GM21717 (cell line): ENCODE data around the gene QRICH2.
"Not testable (repeated sequence)": the region's sequence is repeated elsewhere in the genome, so short reads cannot be mapped to it uniquely, and the experiment has no call there.

ENCODE experiments used
- ATAC-seq: cut with Tn5 transposase; IDR thresholded peaks from one replicate; pipeline ENCODE4 v1.9.1; 2021; ENCODE audit warnings: mild to moderate bottlenecking, moderate library complexity; ENCODE audit not compliant: unreplicated experiment

Gene QRICH2

DNA sequence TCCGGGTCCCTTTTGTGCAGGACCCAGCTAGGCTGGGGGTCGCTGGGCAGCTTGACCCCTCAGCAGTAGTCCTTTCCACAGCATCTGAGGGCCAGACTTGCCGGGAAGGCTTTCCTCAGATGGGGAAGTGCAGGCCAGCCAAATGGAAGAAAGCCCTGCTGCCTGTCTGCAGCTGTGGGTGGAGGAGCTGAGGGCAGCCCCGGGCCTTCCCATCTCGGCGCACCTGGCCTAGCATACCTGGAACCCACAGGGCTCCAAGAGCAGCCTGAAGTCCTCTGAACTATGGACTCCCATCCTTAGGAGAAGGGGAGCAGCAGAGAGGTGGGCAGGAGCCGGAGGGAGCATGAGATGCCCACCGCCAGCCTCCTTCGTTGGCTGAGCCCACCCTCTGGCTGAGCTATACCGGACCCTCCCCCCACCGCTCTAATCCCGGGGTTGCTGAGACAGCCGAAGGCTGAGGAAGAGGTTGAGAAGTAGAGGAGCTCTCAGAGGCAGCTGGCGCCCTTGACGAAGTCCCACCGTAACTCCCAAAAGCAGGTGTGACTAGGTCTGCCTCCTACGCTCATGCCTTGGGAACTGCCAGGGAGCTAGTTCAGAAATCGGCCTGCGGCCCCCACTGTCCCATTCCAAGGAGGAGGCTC is 29.7 kb downstream of the QRICH2 start:
- ATAC-seq = no peak

DNA sequence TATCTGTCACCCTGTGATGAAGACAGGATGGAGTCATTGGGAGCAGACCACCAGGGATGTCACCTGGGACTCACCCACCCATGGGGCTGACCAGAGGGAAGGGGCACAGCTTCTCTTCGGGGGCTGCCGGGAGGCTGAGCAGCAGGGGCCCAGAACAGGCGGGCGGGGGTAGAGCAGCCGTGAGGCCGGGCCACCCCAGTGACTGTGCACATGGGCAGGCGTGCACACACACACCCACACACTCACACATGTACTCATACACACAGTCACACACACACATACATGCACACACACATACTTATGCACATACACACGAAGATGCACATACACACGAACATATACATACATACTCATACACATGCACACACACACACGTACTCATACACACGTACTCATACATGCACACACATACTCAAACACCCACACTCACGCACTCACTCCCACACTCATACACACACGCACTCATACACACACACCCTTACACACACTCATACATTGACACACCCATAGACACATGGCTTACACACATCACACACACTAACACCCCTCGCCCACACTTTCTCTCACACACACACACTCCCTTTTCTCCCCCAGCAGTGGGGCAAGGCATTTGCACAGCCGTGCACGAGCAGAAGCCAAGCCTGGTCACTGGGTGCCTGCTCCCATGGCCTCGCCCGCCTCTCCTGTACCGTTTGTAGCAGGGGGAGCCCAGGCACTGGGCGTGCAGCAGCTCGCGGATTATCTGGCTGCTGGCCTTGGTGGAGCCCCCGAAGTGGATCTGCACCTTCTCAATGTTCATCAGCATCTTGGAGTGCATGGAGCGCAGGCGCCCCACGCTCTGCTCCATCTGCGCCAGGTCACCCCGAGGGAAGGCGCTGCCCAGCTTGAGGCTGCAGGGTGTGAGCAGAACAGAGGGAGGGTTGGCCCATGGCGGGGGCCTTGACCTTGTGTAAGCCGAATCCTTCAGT is 30.5 kb downstream of the QRICH2 start:
- ATAC-seq = no peak

DNA sequence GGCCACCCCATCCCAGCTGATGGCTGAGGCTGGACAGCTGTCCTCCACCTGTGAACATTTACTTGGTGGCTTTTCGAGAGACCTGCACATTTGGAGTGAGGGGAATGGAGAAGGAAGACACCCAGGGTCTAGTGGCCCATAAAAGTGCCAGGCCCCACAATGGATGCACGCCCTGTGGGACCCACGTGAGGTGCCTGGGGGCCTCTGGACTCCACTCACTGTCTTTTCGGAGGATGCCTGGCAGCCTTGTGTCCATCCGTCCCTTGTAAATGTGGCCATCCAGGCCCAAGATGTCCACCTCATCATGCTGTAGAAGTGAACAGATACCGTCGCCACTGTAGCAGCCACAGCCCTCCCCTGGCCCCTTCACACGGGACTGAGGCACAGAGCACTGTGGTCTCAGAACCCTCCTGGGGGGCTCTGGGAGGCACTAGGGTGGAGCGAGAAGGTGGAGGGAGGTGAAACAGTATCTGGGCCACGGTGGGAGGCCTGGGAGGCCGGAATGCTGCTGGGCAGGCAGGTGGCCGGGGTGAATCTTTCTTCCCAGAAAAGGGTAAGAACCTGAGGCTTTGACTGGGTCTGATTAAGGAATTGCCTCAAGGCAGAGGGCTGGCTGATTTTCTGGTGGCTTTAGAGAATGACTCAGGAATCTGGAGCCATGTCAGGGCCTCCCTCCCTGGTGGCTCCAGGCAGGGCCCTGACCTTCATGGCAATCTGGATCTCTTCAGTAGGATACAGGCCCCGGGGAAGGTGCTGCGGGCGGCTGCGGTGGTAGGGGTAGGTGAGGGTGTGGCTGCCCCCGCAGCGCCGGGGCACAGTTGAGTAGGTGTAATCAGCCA is 31.4 kb downstream of the QRICH2 start:
- ATAC-seq = no peak

DNA sequence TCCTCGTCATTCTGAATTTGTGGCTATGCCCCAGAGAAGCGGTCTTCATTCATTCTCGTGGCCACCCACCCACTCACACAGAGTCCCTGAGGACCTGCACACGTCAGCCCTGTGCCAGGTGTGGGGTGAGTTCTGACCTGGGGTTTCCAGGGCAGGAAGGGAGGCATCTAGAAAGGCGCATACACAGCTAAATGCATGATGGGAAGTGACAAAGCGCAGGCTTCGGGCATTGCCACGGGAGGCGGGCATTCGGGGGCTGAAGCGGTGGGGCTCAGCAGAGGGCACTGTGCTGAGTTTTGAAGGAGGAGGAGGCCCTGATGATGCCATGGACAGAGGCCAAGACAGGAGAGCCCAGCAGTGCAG is 32.0 kb downstream of the QRICH2 start:
- no peak for ATAC-seq

DNA sequence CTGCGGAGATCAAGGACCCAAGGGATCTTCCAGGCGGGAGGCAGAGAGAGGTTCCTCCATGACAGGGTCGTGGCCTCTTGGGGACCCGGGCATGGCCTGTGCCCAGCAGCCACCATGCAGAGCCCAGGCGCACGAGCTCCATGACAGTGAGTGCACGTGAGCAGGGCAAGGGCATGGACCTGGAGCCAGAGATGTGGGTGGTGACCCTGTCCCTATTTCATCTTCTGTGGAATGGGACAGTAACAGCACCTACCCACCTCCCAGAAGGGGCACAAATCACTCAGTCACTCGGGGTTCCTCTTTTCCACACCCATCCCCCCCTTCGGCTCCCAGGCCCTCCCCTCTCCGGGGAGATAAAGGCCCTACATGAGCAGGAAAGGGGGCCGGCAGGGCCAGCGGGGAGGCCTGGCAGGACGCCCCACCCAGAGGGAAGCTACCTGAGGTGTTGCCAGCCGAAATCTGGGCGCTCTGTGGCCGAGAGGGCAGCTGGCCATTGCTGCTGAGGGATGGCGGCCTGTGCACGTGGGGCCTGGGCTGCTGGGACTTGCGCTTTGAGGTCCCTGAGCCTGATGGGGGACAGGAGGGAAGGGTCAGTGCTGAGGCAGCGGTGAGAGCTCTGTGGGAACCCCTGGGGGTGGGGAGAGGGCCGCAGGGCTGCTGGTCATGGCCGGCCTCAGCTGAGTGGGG is 32.6 kb downstream of the QRICH2 start:
- ATAC-seq = no peak

DNA sequence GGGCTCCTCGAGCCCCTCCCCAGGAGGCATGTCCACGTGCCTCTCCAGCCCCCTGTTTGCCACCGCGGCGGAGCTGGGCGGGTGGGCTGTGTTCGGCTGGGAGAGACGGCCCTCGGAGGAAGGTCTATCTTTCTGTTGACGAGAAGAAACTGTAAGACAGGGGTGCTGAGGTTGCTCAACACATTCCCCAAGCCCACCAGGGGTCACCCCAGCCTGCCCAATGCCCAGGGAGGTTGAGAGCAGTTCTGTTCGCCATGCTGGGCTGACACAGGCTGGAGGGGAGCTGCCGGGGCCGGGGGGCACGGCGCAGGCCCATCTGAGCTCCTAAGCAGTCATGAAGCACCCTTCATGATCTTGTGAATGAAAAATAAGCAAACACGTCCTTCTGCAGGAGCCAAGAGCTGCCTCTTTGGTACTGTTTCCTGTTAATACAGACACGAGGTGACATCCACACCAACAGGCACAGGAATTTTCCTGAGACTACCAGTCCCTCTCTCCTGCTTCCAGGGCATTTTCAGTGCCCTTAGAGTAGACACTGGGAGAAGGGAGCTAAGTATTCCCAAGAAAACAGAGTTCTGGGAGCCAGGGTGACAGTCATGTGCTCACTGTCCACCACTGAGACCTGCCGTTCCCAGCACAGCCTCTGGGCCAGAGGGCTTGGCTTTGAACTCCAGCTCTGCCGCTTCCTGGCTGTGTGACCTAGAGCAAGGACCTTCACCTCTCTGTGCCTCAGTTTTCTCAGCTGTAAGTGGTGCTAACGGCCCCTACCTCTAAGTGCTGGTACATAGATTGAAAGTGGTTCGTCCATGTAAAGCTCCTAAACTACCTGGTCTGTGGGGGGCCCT is 33.7 kb downstream of the QRICH2 start:
- no peak for ATAC-seq

DNA sequence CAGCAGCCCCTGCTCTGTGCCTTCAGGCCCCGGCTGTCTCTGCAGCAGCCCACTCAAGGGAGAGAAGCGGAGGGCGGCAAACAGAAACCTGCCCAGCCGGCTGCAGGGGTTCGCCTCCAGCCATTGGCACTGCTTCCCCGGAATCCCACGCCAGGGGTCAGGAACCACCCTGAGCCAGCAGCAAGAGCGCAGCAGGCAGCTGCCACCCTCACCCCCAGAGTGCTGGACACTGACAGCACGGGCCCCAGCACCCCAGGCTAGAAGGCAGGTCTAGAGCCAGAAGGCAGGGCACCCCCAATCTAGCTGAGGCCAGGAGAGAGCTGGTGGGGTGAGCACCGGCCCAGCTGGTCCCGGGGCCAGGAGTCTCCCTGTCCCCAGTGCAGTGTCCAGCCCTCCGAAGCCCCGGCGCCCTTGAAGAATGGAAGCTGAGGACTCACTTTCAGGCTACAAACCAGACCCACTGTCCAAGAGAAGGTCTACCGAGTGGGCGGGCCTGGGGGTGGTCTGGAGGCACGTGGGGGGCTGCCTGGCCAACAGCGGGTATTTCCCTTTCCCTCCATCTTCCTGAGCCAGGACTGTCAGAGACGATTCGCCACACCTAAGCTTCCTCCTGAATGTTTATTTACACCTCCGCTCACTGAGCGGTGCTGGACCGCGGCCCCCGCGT is 34.5 kb downstream of the QRICH2 start:
- ATAC-seq = no peak

DNA sequence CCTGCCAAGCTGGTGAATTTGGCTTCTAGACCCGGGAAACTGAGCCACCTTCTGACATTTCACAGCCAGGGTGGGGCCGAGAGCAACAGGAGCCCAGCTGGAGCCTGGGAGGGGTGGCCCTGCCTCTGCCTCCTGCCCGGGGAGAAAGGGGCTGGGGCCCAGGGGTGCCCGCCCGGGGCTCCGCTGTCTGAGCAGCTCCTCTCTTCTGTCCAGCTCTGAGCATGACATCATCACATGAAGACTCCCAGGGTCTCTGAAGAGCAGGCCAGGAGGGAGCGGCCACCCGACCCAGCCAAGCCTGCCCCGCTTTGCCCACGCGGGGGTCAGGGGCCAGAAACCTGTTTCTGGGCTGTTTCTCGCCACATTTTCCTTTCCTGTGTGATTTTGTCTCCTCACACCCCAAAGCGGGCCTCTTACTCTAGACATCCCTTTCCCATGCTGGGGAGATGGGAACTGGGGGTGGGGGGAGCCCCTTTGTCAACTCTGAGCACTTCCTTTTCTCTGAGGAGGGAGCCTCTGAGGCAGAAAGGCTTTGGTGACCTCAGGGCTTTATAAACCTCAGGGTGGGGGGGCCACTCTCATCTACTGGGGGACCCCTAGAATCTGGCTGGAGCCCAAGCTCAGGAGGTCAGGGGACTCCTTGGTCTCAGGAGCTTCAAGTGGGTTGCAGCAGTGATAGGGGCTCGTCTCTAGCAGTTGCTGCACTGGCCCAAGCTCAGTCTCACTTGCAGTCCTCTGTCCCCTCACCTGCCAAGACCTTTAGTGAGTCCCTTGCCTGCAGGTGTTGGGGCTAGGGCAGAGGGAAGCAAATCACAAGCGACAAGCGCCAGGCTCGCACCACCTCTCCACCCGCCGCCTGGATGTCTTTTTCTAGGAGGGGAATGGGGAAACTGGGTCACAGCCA is 35.3 kb downstream of the QRICH2 start:
- ATAC-seq = peak; percentile 19

DNA sequence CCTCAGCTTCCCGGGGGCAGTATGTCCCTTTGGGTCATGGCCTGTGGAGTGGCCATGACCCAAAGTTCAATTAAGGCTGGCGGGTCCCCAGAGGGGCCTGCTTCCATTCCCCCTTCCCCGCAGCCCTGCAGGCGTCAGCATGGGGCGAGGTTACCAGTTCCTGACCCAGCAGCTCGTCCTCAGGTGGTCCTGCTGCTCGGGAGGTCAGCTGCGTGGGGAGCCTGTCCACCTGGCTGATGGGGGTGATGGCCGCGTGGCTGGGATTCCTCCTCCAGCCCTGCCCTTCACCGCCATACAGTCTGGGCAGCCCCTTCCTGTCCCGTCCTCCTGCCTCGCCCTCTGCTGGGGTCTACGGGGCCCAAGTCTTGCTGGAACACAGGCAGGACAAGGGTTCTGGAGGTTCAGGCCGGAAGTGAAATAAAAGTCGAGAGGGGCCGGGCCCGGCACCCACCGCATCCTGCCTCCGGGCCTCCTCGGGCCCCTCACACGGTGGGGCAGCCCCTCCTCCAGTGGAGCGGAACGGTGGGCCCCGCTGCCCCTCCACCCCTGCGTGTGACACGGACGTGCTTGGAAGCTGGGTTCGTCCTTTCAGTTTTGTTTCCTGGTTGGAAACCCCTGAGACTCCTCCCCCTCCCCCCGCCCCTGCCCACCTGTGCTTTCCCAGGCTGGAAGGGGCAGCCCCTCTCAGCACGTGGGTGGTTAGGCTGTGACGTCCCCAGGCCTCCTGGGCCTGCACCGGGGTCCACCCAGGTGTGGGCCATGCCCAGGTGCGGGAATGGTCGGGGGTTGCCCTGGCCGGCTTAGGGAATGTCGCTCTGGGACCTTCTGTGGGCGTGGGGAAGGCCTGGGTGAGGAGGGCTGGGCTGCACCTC is 36.2 kb downstream of the QRICH2 start:
- ATAC-seq = peak; percentile 38

DNA sequence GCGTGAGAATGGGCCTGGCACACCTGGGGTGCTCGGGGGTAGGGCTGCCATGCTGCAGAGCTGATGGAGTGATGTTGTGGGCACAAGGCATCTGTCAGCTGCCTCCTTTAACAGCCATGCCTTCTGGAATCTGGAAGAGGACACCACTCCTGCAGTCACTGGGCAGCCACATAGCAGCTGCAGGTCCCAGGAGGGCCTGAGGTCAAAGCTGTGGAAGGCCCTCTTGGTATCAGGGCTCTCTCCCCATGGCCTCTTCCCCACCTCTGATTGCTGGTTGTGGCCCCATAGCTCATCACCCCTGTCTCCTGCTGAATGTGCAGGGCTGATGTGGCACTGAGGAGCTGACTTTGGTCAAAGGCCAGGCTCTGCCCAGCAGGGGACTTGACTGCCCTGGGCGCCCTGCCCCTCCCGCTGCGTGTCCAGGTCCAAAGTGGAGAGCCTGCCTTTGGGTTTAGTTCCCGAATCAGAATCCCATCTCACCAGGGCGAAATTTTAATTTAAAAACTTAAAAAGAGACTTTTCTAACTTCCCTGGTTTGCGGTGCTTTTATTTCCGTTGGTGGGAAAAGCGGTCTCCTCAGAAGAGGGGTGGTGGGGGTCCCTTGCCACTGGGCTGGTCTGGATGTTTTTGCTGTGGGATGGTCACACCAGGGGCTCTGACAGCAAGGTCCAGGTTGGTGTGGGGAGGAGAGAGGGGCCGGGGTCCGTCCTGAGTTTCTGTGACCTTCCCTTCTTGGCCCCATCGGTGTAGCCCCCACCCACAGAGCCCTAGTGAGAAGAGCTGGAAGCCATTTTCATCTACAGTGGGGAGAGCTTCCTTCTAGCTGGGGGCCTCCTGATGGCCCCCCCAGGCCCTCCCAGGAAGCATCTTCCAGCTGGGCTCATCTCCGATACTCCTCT is 37.1 kb downstream of the QRICH2 start:
- peak; percentile 2 for ATAC-seq

DNA sequence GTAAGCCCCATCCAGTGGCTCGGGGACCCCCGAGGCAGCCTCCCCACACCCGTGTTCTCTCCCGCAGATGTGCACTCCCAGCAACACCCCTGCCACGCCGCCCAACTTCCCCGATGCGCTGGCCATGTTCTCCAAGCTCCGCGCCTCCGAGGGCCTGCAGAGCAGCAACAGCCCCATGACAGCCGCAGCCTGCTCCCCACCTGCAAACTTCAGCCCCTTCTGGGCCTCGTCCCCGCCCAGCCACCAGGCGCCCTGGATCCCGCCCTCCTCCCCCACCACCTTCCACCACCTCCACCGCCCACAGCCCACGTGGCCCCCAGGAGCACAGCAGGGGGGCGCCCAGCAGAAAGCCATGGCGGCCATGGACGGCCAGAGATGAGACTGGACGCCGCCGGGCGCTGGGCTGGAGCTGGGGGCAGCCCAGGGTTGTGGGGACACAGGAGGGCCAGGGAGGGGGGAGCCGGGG is 37.9 kb downstream of the QRICH2 start:
- no peak for ATAC-seq

DNA sequence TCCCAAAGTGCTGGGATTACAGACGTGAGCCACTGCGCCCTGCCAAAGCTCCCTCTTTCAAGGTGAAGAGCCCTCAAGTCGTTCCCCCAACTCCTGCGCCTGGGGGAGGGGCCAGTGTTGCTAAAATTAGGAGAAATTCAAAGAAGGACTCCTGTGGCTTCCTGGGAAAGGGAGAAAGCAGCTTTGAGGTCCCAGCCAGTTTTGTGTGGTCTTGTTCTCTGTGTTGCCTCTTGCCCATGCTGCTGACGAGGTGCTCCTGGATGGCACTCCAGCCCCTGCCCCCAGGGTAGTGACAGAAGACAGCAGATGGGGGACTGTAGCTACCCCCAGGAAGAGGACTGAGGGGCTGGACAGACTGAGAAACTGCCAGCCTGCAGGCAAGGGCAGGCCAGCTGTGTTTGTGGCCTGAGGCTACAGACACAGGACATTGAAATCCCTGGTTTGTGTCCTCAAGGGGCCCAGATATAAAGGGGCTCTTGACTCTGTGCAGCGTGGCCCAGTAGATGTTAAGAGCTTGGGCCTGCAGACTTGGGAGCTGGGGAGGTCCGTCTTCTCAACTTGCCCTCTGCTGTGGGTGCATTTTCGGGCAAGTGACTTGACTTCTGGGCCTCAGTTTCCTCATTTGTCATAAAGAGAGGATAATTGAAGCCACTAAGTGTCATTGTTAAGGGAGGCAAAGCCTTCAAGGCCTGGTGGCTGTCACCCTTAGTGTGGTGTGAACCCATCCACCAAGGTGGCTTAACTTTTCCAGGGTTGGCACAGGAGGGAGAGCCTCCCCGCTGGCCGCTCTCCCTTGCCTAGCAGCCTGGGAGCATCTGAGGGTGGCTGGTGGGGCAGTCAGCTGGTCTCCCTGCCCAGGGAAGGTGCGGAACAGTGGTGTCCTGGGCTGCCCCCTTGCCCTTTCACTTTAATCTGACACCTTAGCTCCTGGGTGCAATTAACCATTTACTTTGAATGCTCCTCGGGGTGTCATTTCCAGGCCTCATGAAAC is 38.8 kb downstream of the QRICH2 start:
- ATAC-seq = no peak

DNA sequence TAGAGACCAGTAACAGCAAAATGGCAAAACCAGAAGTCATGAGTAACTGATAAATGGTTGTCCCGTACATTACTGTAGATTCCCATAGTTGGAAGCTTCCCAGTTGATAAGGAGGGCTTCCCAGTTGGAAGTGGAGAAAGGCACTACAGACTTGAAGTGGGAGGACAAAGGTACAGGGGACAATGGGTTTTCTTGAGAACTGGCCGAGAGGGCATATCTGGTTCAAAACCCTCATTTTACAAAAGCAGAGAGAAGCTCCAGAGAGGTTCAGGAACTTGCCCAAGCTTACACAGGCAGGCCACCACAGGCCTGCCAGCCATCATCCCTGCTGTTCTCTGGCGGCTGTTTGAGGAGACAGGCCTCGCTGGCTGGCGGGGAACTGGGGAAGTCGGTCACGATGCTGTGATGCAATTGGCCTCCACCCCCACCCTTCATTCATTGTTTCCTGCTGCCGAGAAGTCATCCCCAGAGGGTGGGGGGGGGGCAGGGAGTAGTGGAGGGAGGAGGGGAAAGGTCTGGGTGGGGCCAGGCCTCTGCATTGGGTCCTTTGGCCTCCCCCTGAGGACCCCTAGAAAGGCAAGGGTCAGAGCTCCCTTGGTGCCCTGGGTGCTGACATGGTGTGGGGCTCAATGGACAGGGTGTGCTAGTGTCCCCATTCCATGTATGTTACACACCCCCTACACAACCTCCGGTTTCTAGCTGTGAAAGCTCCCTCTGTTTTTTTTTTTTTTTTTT is 39.9 kb downstream of the QRICH2 start:
- no peak for ATAC-seq

DNA sequence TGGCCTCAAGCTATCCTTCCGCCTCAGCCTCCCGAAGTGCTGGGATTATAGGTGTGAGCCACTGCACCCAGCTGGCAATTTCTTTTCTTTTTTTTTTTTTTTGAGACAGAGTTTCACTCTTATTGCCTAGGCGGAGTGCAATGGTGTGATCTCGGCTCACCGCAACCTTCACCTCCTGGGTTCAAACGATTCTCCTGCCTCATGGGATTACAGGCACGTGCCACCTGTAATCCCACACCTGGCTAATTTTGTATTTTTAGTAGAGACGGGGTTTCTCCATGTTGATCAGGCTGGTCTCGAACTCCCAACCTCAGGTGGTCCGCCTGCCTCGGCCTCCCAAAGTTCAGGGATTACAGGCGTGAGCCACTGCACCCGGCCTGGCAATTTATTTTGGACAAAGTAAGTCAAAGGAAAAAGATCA is 40.5 kb downstream of the QRICH2 start:
- ATAC-seq = not testable (repeated sequence)
